Right kidney (tissue), 1 donor: ENCODE measurements around the gene PPM1F.
"Not testable (repeated sequence)": the region's sequence is repeated elsewhere in the genome, so short reads cannot be mapped to it uniquely, and the experiment has no call there.

ENCODE experiments used
- DNase-seq: peaks from one replicate; pipeline ENCODE4 v3.0.0-alpha.2; 2016

Gene PPM1F

DNA sequence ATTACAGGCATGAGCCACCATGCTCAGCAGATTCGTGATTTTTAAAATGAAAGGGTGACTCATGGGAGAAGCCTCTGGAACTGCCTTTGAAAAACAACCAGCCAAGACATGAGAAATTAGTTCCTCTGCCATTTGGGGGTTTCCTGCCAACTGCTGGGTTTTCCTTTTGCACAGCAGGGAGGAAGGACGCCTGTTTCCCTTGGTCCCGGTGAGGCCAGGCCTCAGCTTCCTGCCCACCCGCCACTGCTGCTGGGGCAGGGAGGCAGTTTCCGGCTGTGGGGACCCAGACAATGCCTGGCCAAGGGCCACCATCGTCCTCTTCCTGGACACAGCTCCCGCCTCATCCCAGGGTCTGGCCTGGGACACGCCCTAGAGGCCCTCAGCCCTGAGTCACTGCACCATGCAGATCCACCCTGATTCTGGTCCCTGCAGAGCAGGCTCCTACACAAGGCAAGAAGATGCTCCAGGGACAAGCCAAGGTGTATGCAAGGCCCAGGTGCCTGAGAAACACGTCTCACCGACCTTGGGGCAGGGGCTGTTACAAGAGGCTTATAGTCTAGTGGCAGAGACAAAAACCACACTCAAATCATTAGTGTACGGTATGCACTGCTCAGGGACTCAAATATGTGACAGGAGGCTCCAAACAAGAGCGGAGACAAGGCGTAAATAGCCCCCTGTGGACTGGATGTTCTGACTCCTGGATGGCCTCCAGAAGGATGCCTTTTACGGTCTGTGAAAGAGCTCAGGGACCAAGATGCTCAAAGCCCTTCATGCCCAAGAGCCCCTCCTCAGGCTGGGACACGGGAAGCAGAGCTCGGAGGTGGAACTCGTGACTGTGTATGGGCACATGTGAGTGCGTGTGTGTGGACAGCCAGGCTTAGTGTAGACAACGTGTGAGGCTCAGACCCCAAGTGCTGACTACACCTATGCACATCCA lies 10.0 kb downstream of the PPM1F start:
- no peak for DNase-seq

- DNase-seq, result no peak
These were observed 10.7 kb downstream of the PPM1F start for GRCh38 chr22:21941921-21942320.

GRCh38 chr22:21940521-21940920 lies 12.1 kb downstream of the PPM1F start:
- DNase-seq, result no peak

- DNase-seq, result not testable (repeated sequence)
These were observed 12.7 kb downstream of the PPM1F start for GRCh38 chr22:21939935-21940334.

DNA sequence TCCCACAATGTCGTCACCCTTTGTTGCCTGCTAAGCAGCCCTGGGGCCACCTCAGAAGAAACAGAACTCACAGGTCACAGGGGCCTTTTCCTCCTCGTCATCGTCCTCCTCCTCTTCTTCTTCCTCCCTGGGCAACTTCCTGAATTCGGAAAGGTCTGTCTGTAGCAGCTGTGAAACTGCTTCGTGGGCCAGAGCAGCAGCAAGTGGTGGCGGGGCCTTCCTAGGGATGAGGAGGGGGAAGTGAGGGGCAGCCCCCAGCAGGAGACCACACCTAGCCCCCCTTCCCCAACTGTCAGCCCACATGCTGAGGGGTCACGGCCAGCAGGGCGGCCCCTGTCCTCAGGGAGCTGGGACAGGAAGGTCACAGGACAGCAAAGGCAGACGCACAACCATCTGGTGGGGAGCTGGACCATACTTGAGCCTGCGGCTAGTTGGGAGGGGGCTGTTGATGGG lies 13.2 kb downstream of the PPM1F start:
- DNase-seq, result no peak

GRCh38 chr22:21938906-21939305 lies 13.7 kb downstream of the PPM1F start:
- no peak for DNase-seq

- DNase-seq, result peak; percentile 99
These were observed 14.4 kb downstream of the PPM1F start for GRCh38 chr22:21938071-21938822.

- DNase-seq, result no peak
These were observed 14.9 kb downstream of the PPM1F start for GRCh38 chr22:21937821-21938070.

GRCh38 chr22:21937041-21937820 lies 15.4 kb downstream of the PPM1F start:
- DNase-seq, result no peak

DNA sequence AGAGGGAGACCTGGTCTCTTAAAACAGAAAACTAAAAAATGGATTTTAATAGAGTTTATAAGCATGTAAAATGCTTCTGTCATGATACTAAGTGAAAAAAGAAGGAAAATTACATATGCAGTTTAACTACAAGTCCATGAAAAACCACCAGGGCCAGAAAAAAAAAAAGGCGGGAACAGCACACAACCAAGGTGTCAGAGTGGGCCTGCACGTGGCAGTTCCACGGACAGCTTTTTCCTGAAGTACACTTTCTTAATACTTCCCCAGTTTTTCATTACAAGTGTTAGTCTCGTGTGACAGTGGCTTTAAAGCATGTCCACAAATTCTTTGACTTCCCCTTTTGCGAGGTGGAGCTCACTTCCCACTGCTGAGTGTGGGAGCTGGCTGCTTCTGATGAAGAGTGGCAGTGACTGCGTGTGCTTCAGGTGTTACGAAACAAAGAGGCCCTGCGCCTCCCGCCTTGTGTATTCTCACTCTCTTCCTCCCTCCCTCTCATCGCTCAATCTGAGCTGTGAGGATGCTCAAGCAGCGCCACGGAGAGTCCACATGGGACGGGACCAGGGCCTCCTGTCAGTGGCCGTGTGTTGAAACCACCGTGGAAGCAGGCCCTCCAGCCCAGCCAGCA lies 16.4 kb downstream of the PPM1F start:
- DNase-seq, result no peak

DNA sequence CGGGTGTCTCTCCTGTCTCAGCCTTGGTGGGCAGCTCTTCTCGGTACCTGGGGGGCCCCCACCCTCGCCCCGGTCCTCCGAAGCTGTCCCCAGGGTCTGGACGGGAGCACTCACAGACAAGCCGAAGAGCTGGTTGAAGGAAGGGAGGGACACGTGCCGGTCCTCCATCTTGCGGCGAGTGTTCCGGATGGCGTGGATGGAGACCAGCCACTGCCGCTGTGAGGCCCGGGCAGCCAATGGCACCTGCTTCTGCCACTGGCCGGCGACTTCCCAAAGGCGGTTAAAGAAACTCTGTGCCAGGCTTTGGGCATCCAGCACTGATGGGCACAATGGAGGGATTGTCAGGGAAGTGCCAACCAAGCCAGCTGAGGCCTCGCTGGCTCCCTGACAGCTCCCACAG lies 18.7 kb downstream of the PPM1F start:
- DNase-seq, result no peak

DNA sequence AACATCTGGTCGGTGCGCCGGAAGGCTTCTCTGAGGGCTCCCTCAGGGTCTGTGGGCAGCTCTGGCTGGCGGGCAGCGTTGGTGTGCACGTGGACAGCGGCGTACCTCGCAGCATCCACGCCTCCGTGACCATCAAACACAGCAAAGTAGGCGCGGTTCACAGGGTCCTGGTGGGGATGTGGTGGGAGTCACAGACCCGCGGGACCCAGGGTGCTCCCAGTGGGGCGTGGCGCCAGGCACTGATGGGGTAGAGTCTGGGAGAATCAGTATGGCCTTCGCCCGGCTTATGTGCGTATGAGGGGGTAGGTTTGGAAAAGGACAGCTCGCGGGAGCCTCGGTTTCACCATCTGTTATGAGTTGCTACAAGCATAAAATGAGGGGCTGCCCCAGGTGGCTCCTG lies 19.2 kb downstream of the PPM1F start:
- no peak for DNase-seq

- no peak for DNase-seq
These were observed 20.3 kb downstream of the PPM1F start for GRCh38 chr22:21932347-21932746.

DNA sequence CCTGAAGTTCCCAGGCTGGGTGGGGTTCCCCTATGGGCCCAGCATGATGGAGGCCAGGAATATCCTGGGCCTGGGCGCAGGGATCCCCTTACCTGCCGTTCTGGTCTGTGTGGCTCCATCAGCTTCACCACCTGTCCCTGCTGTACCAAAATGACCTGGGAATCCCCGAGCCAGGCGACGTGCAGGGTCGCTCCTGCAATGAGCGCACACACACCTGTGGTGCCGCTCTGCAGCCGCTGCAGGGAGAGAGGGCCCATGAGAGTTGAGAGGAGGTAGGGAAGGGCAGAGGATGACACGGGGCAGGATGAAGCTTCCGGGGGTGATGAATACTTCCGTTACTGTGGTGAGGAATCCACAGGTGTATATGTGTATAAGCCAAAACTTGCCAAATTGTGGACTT lies 21.6 kb downstream of the PPM1F start:
- DNase-seq, result no peak

DNA sequence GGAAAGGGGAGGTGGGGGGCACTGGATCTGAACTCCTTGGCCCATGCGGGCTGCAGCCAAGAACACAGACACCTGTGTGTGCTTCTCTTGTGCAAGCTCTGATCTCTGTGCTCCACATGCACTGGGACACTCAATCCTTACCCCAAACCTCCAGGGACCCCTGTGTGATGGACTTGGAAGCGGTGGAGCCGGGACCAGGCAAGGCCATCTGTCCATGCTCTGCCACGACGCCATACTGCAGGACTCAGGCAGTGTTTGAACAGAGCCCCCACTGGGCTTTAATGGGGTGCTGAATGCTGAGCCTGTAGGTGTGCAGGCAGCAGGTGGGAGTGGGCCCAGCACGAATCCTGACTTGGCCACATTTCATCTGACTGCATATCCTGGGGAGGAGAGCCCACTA lies 23.4 kb downstream of the PPM1F start:
- no peak for DNase-seq

DNA sequence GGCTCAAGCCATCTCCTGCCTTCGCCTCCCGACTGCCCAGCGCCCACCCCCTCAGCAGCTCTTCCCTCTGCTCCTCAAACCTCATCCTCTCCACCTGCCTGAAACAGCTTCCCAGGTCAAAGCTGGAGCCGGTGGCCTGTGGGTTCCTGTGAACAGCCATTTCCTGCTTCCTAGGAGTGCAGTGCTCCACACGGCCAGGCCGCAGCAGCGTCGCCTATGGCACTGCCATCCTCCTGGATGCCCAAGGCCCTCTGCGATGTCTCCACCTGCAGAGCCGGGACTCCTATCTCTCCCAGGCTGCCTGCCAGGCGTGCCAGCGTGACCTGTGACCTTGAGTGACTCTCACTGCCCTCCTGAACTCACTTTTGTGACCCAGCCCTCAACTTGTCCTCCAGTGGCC lies 24.6 kb downstream of the PPM1F start:
- no peak for DNase-seq

DNA sequence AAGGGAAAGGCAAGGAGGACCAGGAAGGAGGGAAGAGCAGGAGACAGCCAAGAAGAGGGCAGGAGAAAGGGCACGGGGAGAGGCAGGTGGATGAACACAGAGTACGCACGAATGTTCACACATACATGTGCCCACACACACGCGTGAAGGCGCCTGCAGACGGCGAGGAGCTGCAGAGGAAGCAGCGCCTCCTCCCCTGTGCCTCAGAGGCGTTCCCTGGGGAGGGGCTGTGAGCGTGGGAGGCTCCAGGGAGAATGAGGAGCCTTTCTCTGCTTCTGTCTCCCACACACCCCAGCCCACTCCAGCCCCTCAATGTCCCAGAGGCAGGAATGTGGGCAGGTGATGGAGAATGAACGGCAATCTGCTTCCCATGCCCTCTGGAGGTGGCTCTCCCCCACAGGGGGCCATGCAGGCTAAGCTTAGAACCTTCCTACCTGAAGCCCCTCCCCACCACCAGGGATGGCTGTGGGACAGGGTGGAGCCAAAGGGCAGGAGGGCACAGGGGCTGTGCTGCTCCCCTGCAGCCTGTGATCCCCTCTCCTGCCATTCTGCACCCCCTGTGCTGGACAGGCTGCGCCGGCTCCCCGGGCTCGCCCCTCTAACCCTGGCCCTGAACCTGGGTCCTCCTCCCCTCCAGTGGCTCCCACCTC lies 25.3 kb downstream of the PPM1F start:
- DNase-seq, result no peak

DNA sequence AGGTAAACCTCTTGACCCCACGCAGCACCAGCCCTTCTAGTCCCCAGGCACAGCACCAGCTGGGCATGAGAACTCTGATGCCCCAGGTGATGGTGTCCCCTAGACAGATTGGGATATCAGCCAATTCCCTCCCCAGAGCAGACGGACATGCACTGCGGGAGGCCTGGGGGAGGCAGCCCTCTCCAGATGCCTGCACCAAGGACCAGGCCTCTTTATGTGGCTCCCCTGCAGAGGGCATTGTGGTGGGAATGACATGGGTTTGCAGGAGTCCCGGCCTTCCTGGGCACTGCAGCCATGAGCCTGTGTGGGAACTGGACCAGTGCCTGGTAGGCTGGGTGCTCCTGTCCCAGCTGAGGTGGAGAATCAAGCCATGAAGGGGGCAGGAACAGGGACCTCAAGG lies 25.9 kb downstream of the PPM1F start:
- DNase-seq, result no peak

- DNase-seq, result no peak
These were observed 29.5 kb downstream of the PPM1F start for GRCh38 chr22:21923163-21923561.

DNA sequence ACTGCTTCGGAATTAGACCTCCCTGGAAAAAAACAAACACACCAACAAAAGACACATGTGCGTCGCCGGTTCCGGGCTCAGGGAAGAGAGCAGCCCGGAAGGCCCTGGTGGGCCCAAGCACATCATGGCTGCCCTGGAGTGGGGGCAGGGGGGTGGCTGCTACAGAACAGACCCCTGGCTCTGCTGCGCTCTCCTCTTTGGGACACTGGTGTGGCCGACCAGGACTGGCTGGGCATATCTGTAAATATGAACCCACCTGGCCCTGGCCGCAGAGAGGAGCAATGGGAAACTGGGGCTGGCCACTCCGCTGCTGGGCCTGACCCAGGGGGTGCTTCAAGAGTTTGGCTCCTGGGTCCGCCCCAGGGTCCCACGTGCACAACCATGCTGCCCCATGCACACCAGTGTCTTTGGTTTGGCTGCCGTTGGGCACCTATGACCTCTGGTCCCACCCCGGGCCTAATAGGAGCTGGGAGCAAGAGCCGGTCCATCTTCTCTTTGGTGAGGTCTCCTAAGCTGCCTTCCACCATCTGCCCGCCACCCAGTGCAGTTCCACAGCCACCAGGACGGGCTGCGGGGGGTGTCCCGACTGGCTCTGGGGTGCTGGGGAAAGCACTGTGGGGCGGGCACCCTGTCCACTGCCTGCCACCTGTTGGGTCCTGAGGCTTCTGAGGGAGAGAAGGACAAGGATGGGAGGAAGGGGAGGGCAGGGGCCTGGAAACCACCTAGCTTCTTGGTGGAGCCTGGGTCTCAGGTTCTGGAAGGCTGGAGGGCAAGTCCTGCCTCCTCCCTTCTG lies 30.1 kb downstream of the PPM1F start:
- no peak for DNase-seq

DNA sequence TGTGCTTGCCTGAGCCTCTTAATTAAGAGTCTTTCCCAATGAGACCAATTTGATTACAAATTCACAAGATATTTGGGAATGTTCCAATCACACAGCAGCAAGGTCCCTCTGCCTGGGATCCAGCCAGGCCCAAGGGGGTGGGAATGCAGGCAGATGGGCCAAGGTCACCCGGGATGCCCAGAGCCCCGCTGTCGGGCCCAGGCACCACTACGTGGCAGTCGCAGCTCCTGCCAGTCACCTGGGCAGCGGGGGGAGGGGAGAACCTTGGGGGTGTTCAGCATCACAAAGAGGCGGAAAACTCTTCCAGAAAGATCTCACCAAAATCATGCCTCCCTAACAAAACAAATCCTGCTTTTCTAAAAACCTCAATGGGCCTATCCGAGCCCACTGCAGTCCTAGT lies 30.9 kb downstream of the PPM1F start:
- DNase-seq, result no peak
